Gastrocnemius medialis (tissue), 4 donors: Measurements from ENCODE around the gene RIMBP2.

ENCODE experiments used
- CTCF ChIP-seq, 5 experiments: fragments of 450-650 bp in 3 of 5; fragments of 200-600 bp in 2 of 5; sonication (generic) in 2 of 5; IDR thresholded peaks in 4 of 5; conservative IDR thresholded peaks in 1 of 5; 1 replicate in 4 of 5; 2 replicates in 1 of 5; pipeline ENCODE4 v1.5.1; 2016 to 2019; ENCODE audit warnings: antibody characterized with exemption in 5 of 5, mild to moderate bottlenecking in 3 of 5, moderate library complexity in 3 of 5
- POLR2A ChIP-seq, 2 donors: fragments of 450-650 bp; IDR thresholded peaks; one replicate each; pipeline ENCODE4 v1.6.1; 2017; ENCODE audit warnings: antibody characterized with exemption in 2 of 2, mild to moderate bottlenecking in 2 of 2, moderate library complexity in 2 of 2

- TF ChIP-seq POLR2A (IDR thresholded peaks at IDR 0.05) (no peak), CTCF (IDR thresholded peaks at IDR 0.05 in 4 of 5, conservative IDR thresholded peaks at IDR 0.05 in 1 of 5) (no peak)
Observed at GRCh38 chr12:130656411-130656810, 59.7 kb downstream of the RIMBP2 start.
